Fibroblast of skin of right biceps (primary cell): ENCODE measurements around the gene SLC6A16.
A peak's percentile ranks its signal among the peaks of the same experiment; 100 is the strongest.
"Not testable (repeated sequence)": the region's sequence is repeated elsewhere in the genome, so short reads cannot be mapped to it uniquely, and the experiment has no call there.

Experiments
- DNase-seq: peaks from one replicate; pipeline ENCODE4 v3.0.0-alpha.2; 2013

Gene SLC6A16

GRCh38 chr19:49328741-49329140 lies 3.8 kb upstream of the SLC6A16 start:
- no peak for DNase-seq

GRCh38 chr19:49327878-49328544 lies 3.0 kb upstream of the SLC6A16 start:
- peak; percentile 34 for DNase-seq

GRCh38 chr19:49326165-49326704 lies 1.2 kb upstream of the SLC6A16 start:
- no peak for DNase-seq

- not testable (repeated sequence) for DNase-seq
Measured at GRCh38 chr19:49325756-49326155, 765 bp upstream of the SLC6A16 start.

- DNase-seq: no peak
Measured at GRCh38 chr19:49318296-49318695, 6.7 kb downstream of the SLC6A16 start.

- DNase-seq: no peak
Measured at GRCh38 chr19:49316284-49316683, 8.7 kb downstream of the SLC6A16 start.

GRCh38 chr19:49315111-49315510 lies 9.9 kb downstream of the SLC6A16 start:
- DNase-seq: no peak

GRCh38 chr19:49309087-49309486 lies 15.9 kb downstream of the SLC6A16 start:
- no peak for DNase-seq

- not testable (repeated sequence) for DNase-seq
Measured at GRCh38 chr19:49306734-49307133, 18.3 kb downstream of the SLC6A16 start.

GRCh38 chr19:49301866-49302252 lies 23.1 kb downstream of the SLC6A16 start:
- no peak for DNase-seq

GRCh38 chr19:49301165-49301865 lies 23.7 kb downstream of the SLC6A16 start:
- DNase-seq: peak; percentile 51

- not testable (repeated sequence) for DNase-seq
Measured at GRCh38 chr19:49298653-49299052, 26.3 kb downstream of the SLC6A16 start.

- peak; percentile 38 for DNase-seq
Measured at GRCh38 chr19:49297403-49297802, 27.6 kb downstream of the SLC6A16 start.

GRCh38 chr19:49295208-49295880 lies 29.6 kb downstream of the SLC6A16 start:
- DNase-seq: no peak

- no peak for DNase-seq
Measured at GRCh38 chr19:49294401-49294800, 30.6 kb downstream of the SLC6A16 start.

- DNase-seq: no peak
Measured at GRCh38 chr19:49290517-49290916, 34.5 kb downstream of the SLC6A16 start.

- DNase-seq: not testable (repeated sequence)
Measured at GRCh38 chr19:49289286-49289685, 35.7 kb downstream of the SLC6A16 start.

- not testable (repeated sequence) for DNase-seq
Measured at GRCh38 chr19:49288205-49288604, 36.8 kb downstream of the SLC6A16 start.

- DNase-seq: no peak
Measured at GRCh38 chr19:49287141-49287770, 37.7 kb downstream of the SLC6A16 start.

- DNase-seq: no peak
Measured at GRCh38 chr19:49282184-49282583, 42.8 kb downstream of the SLC6A16 start.

GRCh38 chr19:49272204-49272603 lies 52.8 kb downstream of the SLC6A16 start:
- peak; percentile 61 for DNase-seq

GRCh38 chr19:49271080-49271753 lies 53.8 kb downstream of the SLC6A16 start:
- no peak for DNase-seq

GRCh38 chr19:49266409-49266808 lies 58.6 kb downstream of the SLC6A16 start:
- peak; percentile 56 for DNase-seq
